ENCODE data around the gene ADIPOQ. TPM values are rescaled to one million over a fixed set of nuclear protein-coding genes. Genes with fewer than 3 reads are reported as not detected.
"Not testable (repeated sequence)": the region's sequence is repeated elsewhere in the genome, so short reads cannot be mapped to it uniquely, and the experiment has no call there.

The ADIPOQ gene
- total RNA-seq, 1 experiment from 2014 or later, result not detected

DNA sequence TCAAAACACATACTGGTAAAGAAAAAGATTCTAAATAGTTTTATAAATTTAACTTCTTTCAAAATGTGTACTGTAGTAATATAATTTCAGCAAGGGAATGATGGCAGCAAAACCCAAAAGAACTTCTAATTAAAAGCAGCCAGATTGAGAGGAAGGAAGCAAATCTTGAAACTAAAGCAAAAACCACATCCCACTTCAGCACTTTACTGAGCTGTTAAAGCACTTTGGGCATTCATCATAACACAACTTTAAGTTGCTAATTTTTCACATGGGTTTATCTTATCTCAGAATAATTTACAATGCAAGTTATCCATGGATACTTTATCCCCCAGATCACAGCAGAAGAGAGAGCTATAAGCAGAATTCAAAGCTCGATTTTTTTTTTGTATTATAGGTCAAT, 42.2 kb upstream of the ADIPOQ start:
- no peaks in the 10 kb centered on the region for H3K9me3 ChIP-seq (ENCODE audit: control insufficient read depth, insufficient read depth, low read depth, low read length)
- H3K4me3 ChIP-seq (ENCODE audit: low read depth in 2 of 2, low read length in 2 of 2), result no peak overlapping the region
- ChIA-PET CTCF (no interaction called here), POLR2A (no interaction called here)
- in situ Hi-C loops (cut with HindIII; ENCODE audit: low pct_unique_long_range_greater_than_20kb, low sequenced_read_pairs) (no loop called here), intact Hi-C loops (cut with micrococcal nuclease; ENCODE audit: unreplicated experiment) (no loop called here)
- ATAC-seq, result no peak
- H3K36me3 ChIP-seq (ENCODE audit: control insufficient read depth, insufficient read depth, low read length), result peaks cover 30% of the 10 kb centered on the region
- BruUV-seq (replicated peaks), result no TSS peak
- TF ChIP-seq, protein P1, sequence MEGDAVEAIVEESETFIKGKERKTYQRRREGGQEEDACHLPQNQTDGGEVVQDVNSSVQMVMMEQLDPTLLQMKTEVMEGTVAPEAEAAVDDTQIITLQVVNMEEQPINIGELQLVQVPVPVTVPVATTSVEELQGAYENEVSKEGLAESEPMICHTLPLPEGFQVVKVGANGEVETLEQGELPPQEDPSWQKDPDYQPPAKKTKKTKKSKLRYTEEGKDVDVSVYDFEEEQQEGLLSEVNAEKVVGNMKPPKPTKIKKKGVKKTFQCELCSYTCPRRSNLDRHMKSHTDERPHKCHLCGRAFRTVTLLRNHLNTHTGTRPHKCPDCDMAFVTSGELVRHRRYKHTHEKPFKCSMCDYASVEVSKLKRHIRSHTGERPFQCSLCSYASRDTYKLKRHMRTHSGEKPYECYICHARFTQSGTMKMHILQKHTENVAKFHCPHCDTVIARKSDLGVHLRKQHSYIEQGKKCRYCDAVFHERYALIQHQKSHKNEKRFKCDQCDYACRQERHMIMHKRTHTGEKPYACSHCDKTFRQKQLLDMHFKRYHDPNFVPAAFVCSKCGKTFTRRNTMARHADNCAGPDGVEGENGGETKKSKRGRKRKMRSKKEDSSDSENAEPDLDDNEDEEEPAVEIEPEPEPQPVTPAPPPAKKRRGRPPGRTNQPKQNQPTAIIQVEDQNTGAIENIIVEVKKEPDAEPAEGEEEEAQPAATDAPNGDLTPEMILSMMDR (IDR thresholded peaks at IDR 0.05), result no peak
- no peak for TF ChIP-seq SIN3A (IDR thresholded peaks at IDR 0.05; ENCODE audit: borderline replicate concordance, insufficient read depth, low read depth, low read length)
- TF ChIP-seq TCF7L2 (IDR thresholded peaks at IDR 0.05; ENCODE audit: low read depth, low read length), result no peak
- no peak for TF ChIP-seq POLR2AphosphoS5 (IDR thresholded peaks at IDR 0.05; ENCODE audit: low read depth, low read length)
- TF ChIP-seq, protein P2, sequence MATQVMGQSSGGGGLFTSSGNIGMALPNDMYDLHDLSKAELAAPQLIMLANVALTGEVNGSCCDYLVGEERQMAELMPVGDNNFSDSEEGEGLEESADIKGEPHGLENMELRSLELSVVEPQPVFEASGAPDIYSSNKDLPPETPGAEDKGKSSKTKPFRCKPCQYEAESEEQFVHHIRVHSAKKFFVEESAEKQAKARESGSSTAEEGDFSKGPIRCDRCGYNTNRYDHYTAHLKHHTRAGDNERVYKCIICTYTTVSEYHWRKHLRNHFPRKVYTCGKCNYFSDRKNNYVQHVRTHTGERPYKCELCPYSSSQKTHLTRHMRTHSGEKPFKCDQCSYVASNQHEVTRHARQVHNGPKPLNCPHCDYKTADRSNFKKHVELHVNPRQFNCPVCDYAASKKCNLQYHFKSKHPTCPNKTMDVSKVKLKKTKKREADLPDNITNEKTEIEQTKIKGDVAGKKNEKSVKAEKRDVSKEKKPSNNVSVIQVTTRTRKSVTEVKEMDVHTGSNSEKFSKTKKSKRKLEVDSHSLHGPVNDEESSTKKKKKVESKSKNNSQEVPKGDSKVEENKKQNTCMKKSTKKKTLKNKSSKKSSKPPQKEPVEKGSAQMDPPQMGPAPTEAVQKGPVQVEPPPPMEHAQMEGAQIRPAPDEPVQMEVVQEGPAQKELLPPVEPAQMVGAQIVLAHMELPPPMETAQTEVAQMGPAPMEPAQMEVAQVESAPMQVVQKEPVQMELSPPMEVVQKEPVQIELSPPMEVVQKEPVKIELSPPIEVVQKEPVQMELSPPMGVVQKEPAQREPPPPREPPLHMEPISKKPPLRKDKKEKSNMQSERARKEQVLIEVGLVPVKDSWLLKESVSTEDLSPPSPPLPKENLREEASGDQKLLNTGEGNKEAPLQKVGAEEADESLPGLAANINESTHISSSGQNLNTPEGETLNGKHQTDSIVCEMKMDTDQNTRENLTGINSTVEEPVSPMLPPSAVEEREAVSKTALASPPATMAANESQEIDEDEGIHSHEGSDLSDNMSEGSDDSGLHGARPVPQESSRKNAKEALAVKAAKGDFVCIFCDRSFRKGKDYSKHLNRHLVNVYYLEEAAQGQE (IDR thresholded peaks at IDR 0.05; ENCODE audit: insufficient read depth in 1 of 2, low read depth in 2 of 2, low read length in 1 of 2), result no peak
- DNase-seq (ENCODE audit: low read depth, low spot score), result no peak
- H3K27me3 ChIP-seq (ENCODE audit: control insufficient read depth, insufficient read depth, low read length), result no peaks in the 10 kb centered on the region
- no peak overlapping the region for H3K27ac ChIP-seq (ENCODE audit: low read length)
- peaks cover 5% of the 10 kb centered on the region; the same call in 1 of the 2 replicates for H3K4me1 ChIP-seq (ENCODE audit: control insufficient read depth, insufficient read depth, low read length)

DNA sequence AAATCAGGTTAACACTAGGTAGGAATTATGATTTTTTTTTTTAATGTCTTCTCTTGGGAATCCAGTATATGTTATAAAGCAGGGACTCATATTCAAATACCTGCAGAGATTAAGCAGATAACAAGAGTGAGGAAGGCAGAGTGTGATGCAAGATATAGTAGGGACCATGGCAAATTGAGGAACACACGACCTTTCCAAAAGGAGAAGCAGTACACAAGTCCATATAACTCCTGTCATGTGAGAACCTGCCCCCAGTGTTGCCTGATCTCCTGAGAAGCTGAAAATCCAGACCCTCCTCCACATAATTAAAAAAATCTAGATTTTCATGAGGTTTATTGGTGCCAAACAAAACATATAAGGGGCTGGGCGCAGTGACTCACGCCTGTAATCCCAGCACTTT, 39.8 kb upstream of the ADIPOQ start:
- peaks cover 19% of the 10 kb centered on the region for H3K36me3 ChIP-seq (ENCODE audit: control insufficient read depth, insufficient read depth, low read length)
- DNase-seq (ENCODE audit: low read depth, low spot score) (no peak), ATAC-seq (no peak)
- H3K9me3 ChIP-seq (ENCODE audit: control insufficient read depth, insufficient read depth, low read depth, low read length), result no peaks in the 10 kb centered on the region
- H3K4me3 ChIP-seq (ENCODE audit: low read depth in 2 of 2, low read length in 2 of 2), result no peak overlapping the region
- no TSS peak for BruUV-seq (replicated peaks)
- CTCF ChIA-PET, result no interaction called here
- POLR2A ChIA-PET, result interaction anchor here (0.6 kb wide), 1 partner anchor 193 kb away, joined by 3 read pairs; no protein-coding TSS in a partner anchor
- H3K27me3 ChIP-seq (ENCODE audit: control insufficient read depth, insufficient read depth, low read length), result no peaks in the 10 kb centered on the region
- no peak overlapping the region for H3K27ac ChIP-seq (ENCODE audit: low read length)
- intact Hi-C loops (cut with micrococcal nuclease; ENCODE audit: unreplicated experiment), result no loop called here
- TF ChIP-seq, protein P2 (IDR thresholded peaks at IDR 0.05; ENCODE audit: insufficient read depth in 1 of 2, low read depth in 2 of 2, low read length in 1 of 2), result no peak
- TF ChIP-seq POLR2AphosphoS5 (IDR thresholded peaks at IDR 0.05; ENCODE audit: low read depth, low read length), result no peak
- TF ChIP-seq TCF7L2 (IDR thresholded peaks at IDR 0.05; ENCODE audit: low read depth, low read length), result no peak
- TF ChIP-seq, protein P1 (IDR thresholded peaks at IDR 0.05), result no peak
- no peak for TF ChIP-seq SIN3A (IDR thresholded peaks at IDR 0.05; ENCODE audit: borderline replicate concordance, insufficient read depth, low read depth, low read length)
- in situ Hi-C loops (cut with HindIII; ENCODE audit: low pct_unique_long_range_greater_than_20kb, low sequenced_read_pairs), result no loop called here
- peaks cover 15% of the 10 kb centered on the region for H3K4me1 ChIP-seq (ENCODE audit: control insufficient read depth, insufficient read depth, low read length)

DNA sequence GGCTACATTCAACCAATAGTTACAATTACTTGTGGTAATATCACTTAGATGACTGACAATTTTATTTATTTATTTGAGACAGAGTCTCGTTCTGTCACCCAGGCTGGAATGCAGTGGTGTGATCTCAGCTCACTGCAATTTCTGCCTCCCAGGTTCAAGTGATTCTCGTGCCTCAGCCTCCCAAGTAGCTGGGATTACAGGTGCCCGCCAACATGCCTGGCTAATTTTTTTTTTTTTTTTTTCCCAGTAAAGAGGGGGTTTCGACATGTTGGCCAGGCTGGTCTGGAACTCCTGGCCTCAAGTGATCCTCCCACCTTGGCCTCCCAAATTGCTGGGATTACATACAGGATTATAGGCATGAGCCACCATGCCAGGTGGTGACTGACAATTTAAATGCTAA, 39.1 kb upstream of the ADIPOQ start:
- H3K9me3 ChIP-seq (ENCODE audit: control insufficient read depth, insufficient read depth, low read depth, low read length); CTCF ChIA-PET; intact Hi-C loops (cut with micrococcal nuclease; ENCODE audit: unreplicated experiment); ATAC-seq; H3K4me3 ChIP-seq (ENCODE audit: low read depth in 2 of 2, low read length in 2 of 2); POLR2A ChIA-PET; DNase-seq (ENCODE audit: low read depth, low spot score); H3K27me3 ChIP-seq (ENCODE audit: control insufficient read depth, insufficient read depth, low read length); BruUV-seq (replicated peaks); H3K27ac ChIP-seq (ENCODE audit: low read length); in situ Hi-C loops (cut with HindIII; ENCODE audit: low pct_unique_long_range_greater_than_20kb, low sequenced_read_pairs): not testable (repeated sequence)
- Histone ChIP-seq H3K4me1 (ENCODE audit: control insufficient read depth, insufficient read depth, low read length) (peaks cover 15% of the 10 kb centered on the region), H3K36me3 (ENCODE audit: control insufficient read depth, insufficient read depth, low read length) (peaks cover 18% of the 10 kb centered on the region)

All from Panc1 (cell line).